ENCODE measurements around the gene GLCCI1.

The GLCCI1 gene

GRCh38 chr7:8126601-8127167 is 158.1 kb downstream of the GLCCI1 start:
- H3K27ac ChIP-seq = no peak overlapping the region
- no peak for DNase-seq (ENCODE audit: low spot score)
- TF ChIP-seq CTCF (IDR thresholded peaks at IDR 0.05) = no peak
- H3K4me3 ChIP-seq = no peak overlapping the region

- H3K4me3 ChIP-seq = no peak overlapping the region
- TF ChIP-seq CTCF (IDR thresholded peaks at IDR 0.05) = no peak
- no peak for DNase-seq (ENCODE audit: low spot score)
- no peak overlapping the region for H3K27ac ChIP-seq
Measured at GRCh38 chr7:8128449-8129317, 160.1 kb downstream of the GLCCI1 start.

- TF ChIP-seq CTCF (IDR thresholded peaks at IDR 0.05) = no peak
- no peak for DNase-seq (ENCODE audit: low spot score)
- Histone ChIP-seq H3K4me3 (no peak overlapping the region), H3K27ac (no peak overlapping the region)
Measured at GRCh38 chr7:8129318-8129659, 160.7 kb downstream of the GLCCI1 start.

GRCh38 chr7:8130663-8131062 is 162.1 kb downstream of the GLCCI1 start:
- no peak overlapping the region for H3K27ac ChIP-seq

GRCh38 chr7:8131694-8132605 is 163.4 kb downstream of the GLCCI1 start:
- no peak overlapping the region for H3K27ac ChIP-seq
- TF ChIP-seq CTCF (IDR thresholded peaks at IDR 0.05) = no peak
- no peak overlapping the region for H3K4me3 ChIP-seq
- no peak for DNase-seq (ENCODE audit: low spot score)

More at GRCh38 chr7:8130663-8131062, 162.1 kb downstream of the GLCCI1 start:
- H3K4me3 ChIP-seq = no peak overlapping the region
- no peak for DNase-seq (ENCODE audit: low spot score)
- TF ChIP-seq CTCF (IDR thresholded peaks at IDR 0.05) = no peak

GRCh38 chr7:8133188-8133848 is 164.7 kb downstream of the GLCCI1 start:
- no peak overlapping the region for H3K27ac ChIP-seq
- TF ChIP-seq CTCF (IDR thresholded peaks at IDR 0.05) = no peak

More at GRCh38 chr7:8133188-8133848, 164.7 kb downstream of the GLCCI1 start:
- no peak for DNase-seq (ENCODE audit: low spot score)
- H3K4me3 ChIP-seq = no peak overlapping the region

All from coronary artery (tissue), 2 donors.